GM03348 (cell line): ENCODE data around the gene SNX14.
"Not testable (repeated sequence)": the region's sequence is repeated elsewhere in the genome, so short reads cannot be mapped to it uniquely, and the experiment has no call there.

Experiments
- DNase-seq: peaks from one replicate; pipeline ENCODE4 v3.0.0; 2012; ENCODE audit warnings: low spot score

Gene SNX14

DNA sequence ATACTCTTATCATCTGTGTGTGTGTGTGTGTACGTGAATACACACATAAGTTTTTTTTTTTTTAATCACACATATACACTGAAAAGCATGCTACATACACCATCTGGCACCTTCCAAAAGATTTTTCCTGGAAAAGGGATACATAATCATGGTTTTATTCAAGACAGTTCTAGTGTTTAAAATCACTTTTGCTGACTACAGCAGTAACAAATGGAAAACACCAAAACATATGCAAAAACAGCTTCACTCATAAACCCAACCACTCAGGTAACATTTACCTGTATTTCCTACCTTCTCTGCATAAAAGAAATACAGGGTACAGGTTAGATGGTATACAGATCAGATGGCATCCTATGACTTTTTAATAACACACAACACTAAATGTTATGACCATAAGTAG is 2.5 kb downstream of the SNX14 start:
- DNase-seq: no peak

DNA sequence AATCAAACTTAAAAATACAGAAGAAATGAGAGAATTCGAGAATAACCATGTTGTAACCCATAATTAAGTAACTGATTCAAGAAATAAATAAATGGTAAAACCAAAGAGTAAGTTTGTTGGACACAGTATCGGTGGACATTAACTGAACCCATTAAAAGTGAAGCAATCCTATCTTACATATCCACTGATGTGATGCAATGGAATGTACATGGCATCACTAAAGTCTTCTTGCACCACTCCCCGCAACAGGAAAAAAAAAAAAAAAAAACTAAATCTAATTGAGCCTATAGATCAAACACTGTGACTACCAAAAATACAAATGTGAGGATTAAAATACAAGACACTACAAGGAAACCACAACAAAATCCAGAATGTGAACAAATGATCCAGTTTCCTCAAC is 7.9 kb downstream of the SNX14 start:
- DNase-seq: no peak

DNA sequence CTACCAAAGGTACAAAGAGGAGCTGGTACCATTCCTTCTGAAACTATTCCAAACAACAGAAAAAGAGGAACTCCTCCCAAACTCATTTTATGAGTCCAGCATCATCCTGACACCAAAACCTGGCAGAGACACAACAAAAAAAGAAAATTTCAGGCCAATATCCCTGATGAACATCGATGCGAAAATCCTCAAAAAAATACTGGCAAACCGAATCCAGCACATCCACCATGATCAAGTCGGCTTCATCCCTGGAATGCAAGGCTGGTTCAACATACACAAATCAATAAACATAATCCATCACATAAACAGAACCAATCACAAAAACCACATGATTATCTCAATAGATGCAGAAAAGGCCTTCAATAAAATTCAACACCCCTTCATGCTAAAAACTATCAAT is 10.8 kb downstream of the SNX14 start:
- DNase-seq: not testable (repeated sequence)

DNA sequence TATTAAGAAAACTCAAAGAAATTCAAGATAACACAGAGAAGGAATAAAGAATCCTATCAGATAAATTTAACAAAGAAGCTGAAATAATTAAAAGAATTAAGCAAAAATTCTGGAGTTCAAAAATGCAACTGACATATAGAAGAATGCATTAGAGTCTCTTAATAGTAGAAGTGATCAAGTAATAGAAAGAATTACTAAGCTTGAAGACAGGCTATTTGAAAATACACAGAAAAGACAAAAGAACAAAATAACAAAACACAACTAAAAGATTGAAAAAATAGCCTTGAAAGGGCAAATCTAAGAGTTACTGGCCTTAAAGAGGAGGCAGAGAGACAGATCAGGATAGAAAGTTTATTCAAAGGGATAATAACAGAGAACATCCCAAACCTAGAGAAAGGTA is 12.1 kb downstream of the SNX14 start:
- DNase-seq: no peak

DNA sequence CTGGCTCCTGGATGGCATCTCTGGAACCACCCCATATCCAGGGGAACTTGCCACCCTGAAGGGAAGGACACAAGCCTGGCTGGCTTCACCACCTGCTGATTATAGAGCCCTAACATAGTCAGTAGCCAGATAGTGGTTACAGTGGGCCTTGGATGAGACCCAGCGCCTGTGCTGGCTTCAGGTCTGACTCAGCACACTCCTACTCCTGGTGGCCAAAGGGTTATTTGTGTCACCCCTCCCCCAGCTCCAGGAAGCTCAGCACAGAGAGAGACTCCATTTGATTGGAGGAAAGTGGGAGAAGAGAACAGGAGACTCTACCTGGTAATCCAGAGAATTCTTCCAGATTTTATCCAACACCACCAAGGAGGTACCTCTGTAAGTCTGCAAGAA is 12.8 kb downstream of the SNX14 start:
- no peak for DNase-seq

DNA sequence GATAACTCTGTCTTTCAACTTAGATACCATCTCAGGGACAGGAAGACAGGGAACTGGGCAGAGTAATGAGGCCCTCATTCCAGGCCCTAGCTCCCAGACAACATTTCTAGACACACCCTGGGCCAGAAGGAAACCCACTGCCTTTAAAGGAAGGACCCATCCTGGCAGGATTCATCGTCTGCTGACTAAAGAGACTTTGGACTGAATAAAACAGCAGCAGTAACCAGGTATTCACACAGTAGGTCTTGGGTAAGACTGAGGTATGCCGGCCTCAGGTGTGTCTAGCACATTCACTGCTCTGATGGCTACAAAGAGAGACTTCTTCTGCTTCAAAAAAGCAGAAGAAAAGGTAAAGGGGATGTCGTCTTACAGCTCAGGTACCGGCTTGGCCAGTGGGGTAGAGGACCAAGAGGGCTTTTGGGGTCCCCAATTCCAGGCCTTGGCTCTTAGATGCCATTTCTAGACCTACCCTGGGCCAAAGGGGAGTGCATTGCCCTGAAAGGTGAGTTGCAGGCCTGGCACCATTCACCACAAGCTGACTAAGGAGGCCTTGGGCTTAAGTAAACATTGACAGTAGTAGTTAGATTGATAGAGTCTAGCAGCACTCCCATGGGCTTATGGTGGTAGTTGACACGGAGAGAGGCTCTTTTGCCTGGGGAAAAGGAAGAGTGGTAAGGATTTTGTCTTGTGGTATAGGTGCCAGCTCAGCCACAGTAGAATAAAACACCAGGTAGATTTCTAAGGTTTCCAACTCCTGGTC is 13.4 kb downstream of the SNX14 start:
- DNase-seq: no peak

DNA sequence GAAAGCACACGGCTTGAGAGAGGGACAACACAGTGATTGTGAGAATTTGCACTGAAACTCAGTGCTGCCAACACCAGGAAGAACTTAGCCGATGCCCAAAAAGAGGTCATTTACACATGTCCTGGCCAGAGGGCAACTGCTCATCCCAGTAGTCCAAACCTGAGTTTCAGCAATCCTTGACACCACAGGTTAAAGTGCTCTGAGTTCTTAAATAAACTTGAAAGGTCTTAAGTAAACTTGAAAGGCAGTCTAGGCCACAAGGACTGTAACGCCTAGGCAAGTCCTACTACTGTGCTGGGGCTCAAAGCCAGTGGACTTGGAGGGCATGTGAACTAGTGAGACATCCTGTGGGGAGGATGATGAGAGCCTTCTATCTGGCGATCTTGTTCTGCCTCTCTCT is 14.1 kb downstream of the SNX14 start:
- DNase-seq: no peak

DNA sequence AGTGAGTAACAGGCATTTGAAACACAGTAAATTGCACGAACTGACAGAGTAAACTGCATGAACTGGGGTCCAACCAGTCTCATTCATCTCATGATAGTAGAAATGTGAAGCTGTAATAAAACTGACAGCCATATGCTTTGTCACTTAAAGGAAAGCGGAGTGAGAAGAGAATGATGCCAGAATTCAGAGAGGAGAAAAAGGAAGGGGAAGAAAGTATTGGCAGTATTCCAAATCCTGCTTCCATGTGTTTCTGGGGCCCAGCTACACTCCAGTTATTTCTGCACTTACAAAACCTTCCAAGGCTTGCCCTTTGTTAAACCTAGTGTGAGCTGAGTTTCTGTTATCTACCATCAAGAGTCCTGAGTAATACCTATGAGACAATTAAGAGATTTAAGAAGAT is 17.2 kb downstream of the SNX14 start:
- no peak for DNase-seq

DNA sequence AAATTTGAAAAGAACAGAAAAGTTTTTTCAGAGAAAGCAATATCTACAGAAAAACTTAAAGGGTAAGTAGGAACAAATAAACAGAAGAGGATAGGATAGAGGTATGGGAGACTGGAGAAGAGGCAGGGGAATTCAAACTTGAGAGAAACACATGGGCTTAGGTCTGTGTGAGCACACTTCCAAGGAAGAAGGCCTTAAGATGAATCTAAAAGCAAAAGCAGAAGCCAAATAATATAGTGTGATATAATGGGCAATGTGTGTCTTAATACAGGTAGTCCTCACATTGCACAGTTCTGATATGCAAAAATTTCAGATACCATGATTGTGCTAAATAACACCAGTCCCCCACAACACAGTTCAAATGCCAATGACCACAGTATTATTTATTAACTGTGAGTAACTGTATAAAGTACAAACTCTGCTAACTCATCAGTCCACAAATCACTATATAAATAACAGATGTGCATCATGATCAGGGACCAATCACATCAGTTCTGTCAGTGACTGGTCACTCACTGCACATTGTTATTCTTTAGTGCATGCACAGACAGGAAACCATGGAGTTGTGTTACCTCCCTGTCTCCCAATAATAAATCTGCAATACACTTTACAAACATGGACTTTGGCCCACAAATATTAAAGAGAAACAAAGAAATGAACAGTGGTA is 18.6 kb downstream of the SNX14 start:
- peak; percentile 31 for DNase-seq

DNA sequence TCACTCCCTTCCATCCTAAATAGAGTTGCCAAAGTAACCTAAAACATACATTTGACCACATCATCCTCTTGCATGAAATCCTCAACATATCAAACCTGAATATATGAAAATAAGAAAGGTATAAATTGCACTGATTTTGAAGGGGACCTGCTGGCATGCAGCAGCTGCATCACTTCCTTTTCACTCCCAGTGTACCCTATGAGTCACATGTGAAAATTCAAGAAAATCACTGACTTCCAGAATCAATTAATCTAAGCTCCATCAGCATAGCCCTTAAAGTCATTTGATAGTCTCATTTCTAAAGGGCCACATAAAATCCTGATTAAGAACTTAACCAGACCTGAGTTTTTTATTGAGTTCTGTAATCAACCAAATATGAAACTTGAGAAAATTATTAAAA is 24.3 kb downstream of the SNX14 start:
- peak; percentile 25 for DNase-seq

DNA sequence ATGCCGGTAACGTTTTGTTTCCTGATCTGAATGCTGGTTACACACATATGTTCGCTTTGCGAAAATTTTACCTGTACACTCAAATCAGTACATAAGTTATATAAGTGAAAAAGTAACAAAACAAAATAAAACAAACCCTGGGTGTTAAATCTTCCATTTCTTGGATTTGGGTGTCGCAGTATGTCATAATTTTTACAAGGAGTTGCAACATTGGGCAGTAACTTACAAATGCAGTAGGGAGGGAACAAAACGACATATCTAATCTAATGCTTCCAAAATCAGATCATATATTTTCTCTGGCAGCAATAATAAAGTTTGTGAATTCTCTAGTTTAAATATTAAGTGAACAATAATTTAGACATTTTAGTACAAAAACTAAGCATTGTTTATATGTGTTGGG is 25.2 kb downstream of the SNX14 start:
- no peak for DNase-seq

DNA sequence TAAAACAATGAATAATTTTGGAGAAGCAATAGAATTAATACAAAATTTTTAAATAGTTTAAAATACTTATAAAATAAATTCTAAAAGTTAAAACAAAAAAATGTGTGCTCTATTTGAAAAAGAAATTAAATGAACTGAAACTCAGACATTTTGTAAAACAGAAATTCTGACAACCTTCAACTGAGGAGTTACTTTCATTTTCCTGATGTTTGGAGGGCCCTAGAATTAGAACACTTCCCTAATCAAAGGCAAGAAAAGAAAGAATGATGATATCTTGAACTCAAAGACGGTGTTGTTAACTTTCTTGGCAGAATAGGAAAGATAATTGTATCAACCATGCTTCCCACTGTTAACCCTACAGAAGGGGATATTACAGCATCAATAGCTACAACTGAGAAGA is 27.9 kb downstream of the SNX14 start:
- DNase-seq: no peak

DNA sequence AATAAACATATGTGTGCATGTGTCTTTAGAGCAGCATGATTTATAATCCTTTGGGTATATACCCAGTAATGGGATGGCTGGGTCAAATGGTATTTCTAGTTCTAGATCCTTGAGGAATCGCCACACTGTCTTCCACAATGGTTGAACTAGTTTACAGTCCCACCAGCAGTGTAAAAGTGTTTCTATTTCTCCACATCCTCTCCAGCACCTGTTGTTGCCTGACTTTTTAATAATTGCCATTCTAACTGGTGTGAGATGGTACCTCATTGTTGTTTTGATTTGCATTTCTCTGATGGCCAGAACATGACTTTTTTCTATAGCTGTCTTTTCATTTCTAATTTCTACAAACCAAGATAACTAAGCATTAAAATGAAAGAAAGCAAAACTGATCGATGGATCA is 29.4 kb downstream of the SNX14 start:
- DNase-seq: not testable (repeated sequence)

DNA sequence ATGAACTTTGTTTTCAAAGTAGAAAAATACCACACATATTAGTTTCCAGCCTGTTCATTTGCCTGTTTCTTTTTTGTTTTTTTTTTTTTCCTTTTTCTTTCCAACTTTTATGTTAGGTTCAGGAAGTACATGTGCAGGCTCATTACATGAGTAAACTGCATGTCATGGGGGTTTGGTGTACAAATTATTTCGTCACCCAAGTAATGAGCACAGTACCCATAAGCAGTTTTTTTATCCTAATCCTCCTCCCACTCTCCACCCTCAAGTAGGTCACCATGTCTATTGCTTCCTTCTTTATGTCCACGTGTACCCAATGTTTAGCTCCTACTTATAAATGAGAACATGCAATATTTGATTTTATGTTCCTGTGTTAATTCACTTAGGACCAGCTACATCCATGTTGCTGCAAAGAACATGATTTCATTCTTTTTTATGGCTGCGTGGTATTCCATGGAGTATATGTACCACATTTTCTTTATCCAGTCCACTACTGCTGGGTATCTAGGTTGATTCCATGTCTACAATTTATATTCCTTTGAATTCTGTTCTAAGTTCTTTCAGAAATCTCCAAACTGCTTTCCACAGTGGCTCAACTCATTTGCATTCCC is 31.8 kb downstream of the SNX14 start:
- no peak for DNase-seq

DNA sequence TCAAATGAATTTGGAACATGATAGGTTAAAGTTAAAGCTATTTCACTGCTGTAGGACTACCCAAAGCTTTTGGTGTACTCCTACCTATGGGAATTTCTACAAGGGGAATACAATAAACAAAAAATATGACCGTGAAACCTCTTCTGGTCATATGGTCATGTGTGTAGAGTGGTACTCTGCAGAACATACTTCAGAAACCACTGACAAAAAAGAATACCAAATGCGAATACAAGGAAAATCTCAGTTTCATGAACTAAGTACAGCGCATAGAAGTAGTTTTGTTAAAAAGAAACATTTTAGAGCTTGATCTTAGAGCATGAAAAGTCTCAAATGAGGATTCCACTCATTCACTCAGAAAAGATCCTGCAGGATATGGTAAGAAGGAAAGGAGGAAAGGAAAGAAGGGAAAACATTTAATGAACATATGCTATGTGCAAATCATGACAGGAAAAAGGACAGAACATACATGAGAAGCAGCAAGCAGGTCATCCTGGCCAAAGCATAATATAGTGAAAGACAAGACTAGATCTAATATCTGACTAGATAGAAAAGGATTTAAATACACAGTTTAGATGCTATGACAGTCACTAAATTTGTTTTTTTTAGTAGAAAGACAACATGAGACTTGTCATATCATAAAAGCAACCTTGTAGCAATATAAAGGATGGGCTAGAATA is 36.5 kb downstream of the SNX14 start:
- DNase-seq: no peak

DNA sequence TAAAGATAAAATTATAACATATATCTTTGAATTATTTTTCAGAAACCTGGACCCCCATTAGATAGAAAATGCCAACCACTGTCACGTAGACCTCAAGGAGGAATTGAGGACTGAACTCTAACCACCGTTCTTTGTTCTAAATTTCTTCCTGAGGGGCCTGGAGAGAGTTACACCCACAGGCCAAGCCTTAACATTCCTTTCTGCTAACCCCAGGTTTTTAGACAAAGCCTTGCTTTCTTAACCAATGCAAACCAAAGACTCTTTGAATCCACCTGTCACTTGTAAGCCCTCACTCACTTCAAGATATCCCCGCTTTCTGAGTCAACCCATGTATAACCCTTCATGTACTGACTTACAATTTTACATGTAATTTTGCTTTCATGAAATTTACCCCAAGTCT is 41.0 kb downstream of the SNX14 start:
- no peak for DNase-seq

DNA sequence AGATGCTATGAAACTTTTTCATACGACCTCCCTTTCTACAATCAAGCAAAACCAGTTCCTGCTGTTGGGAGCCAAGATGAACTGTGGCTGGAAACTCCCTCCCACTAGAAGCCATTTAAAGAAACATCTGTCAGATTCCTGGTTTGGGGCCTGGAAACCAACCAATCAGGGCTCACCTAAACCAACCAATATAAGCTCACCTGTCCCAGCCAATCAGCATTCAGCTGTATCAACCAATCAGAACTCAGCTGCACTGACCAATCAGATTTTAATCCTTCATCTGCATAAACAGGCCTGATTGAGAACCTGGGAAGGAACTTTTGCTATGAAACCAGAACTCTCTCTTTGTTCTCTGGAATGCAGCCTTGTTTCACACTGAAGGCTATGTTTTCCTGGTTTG is 42.4 kb downstream of the SNX14 start:
- no peak for DNase-seq

DNA sequence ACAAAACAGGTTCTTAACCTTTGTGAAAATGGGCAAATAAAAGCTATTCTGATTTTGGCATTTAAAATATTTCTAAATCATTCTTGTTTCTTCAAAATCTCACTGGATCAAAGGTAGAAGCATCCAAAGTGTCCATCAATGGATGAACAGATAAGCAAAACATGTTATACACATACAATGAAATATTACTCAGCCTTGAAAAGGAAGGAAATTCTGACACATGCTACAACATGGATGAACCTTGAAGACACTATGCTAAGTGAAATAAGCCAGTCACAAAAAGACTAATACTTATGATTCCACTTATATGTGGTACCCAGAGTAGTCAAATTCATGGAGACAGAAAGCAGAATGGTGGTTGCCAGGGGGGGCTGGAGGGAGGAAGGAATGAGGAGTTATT is 45.9 kb downstream of the SNX14 start:
- DNase-seq: no peak

DNA sequence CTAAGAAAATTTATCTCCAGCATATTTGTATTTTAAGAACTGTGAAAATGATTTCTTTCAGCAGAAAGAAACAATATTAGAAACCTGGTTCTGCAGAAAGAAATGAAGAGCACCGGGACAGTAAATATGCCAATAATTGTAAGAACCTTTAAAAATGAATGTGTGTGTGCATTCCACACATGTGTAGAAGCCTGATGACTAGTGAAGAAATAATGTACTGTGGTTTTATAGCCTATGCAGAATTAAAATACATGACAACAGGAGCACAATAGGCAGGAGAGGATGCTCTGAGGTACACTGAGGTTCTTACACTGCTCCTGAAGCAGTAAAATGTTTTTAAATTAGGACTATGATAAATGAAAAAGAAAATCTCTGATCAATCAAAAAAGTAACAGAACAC is 48.9 kb downstream of the SNX14 start:
- DNase-seq: peak; percentile 25

DNA sequence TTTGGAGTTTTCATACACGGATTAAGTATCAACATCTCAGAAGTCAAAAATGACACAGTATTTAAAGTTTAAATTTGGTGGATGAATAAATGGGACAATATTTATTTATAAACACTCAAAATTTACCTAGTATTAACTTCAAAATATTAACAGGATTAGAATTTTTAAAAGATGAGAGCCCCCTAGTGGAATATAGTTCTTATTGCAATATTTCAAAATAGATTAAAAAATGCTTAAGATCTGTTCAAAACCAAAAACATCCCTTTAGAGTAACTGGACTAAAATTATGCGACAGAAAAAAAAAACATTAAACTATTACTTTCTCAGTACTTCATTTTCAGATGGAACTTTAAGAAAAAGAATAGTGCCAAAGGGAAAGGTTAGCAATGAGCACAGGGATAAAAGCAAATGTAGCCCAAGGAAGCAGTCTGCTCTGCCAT is 56.6 kb downstream of the SNX14 start:
- peak; percentile 36 for DNase-seq

DNA sequence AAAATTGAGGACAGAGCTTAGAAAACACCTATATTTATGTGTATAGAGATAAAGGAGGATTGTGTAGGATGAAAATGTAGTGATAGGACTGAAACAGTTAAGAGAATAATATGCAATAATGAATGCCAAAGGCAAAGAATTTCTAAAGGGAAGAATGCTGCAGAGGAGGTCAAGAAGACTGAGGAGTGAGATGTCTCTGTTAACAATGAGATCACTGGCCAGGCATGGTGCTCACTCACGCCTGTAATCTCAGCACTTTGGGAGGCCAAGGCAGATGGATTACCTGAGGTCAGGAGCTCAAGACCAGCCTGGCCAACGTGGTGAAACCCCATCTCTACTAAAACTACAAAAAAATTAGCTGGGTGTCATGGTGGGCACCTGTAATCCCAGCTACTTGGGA is 69.4 kb downstream of the SNX14 start:
- not testable (repeated sequence) for DNase-seq

DNA sequence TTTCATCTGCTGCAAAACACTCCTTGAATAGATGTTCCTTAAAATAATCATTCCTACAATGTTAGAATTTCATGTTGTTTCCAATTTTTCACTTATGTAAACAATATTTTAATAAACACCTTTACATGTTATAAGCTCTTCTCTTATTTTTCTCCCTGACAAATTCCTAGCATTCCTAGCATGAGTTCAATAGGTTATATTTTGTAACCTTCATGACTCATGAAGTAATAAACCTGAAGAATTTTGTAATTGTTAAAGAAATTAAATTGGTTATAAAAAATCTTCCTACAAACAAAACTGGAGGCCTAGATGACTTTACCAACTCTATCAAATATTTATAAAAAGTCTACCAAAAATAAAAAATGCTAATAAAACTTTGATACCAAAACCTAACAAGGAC is 77.5 kb downstream of the SNX14 start:
- DNase-seq: peak; percentile 53
